ENCODE results near the gene ZNF275.

Gene ZNF275

DNA sequence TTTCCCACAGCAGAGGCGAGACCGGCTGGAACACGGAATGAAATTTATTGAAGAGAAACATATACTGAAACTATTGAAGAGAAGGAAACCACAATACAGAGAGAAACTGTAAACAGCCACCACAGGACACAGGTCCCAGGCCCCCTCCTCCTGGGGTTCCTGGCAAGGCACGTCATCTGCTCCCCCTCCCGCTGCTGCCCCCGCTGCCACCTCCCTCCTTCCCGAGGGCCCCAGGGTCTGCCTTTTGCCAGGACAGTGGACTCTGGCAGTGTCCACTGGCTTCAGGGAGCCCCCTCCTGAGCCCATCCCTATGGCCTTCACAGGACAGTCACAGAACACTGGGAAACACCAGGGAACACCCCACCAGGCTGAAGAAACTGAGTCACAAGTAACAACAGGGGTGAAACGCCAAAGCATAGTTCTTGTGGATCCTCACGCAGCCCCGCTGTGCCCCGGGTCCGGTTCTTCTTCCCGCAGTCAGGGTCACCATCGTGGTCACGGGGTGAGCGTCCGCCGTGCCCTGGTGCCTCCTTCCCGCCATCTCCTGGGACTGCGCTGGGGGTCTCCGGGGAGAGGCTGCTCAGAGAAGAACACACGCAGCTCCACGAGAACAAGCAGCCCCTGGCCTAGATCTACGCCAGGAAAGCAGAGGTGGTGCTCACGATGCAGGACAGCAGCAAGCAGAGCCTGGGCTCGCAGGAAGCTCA lies 61.8 kb downstream of the ZNF275 start:
- TF ChIP-seq REST (IDR thresholded peaks at IDR 0.05; ENCODE audit: insufficient read depth in 1 of 2, low read depth in 2 of 2, low read length in 2 of 2) (no peak), TAF1 (IDR thresholded peaks at IDR 0.05; ENCODE audit: borderline replicate concordance, insufficient read depth, low read length) (no peak), SIN3A (IDR thresholded peaks at IDR 0.05; ENCODE audit: borderline replicate concordance, insufficient read depth, low read length) (no peak), POLR2AphosphoS5 (IDR thresholded peaks at IDR 0.05; ENCODE audit: low read depth, low read length) (no peak), FOXP2 (optimal IDR thresholded peaks at IDR 0.05; ENCODE audit: borderline replicate concordance, extremely low read depth, extremely low read length, insufficient read depth) (no peak)

- TF ChIP-seq SIN3A (IDR thresholded peaks at IDR 0.05; ENCODE audit: borderline replicate concordance, insufficient read depth, low read length) (no peak), REST (IDR thresholded peaks at IDR 0.05; ENCODE audit: insufficient read depth in 1 of 2, low read depth in 2 of 2, low read length in 2 of 2) (no peak), POLR2AphosphoS5 (IDR thresholded peaks at IDR 0.05; ENCODE audit: low read depth, low read length) (no peak)
These were observed 62.6 kb downstream of the ZNF275 start for GRCh38 chrX:153396320-153397195.

DNA sequence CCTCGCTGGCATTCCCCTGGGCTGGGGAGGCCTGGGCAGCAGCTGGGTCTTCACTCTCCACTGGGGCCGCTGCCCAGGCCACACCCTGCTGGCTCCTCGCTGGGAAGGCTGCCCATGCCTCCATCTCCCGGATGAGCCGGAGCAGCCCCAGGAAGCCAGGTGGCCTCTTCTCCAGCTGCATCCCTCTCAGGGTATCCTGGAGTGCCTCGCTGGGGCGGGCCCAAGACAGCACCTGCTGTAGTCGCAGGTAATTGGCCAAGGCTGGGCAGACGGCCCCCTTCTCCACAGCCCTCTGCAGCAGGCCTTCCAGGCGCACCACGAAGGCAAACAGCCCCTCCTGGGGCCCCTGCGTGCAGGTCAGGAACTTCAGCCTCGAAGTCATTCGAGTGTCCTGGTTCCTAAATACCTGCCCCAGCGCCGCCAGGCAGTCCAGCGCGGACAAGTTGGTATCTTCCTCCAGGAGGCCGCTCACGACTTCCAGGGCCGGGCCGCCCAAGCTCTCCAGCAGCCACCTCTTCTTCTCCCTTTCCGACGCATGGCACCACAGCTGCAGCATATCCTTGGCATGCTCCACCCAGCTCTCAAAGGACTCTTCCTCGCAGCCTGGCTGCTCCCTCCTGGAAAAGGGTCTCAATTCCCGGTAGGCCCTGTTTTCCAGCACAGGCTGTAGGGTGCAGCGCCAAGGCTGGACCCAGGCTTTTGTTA lies 63.5 kb downstream of the ZNF275 start:
- TF ChIP-seq POLR2AphosphoS5 (IDR thresholded peaks at IDR 0.05; ENCODE audit: low read depth, low read length) (no peak), SIN3A (IDR thresholded peaks at IDR 0.05; ENCODE audit: borderline replicate concordance, insufficient read depth, low read length) (no peak), REST (IDR thresholded peaks at IDR 0.05; ENCODE audit: insufficient read depth in 1 of 2, low read depth in 2 of 2, low read length in 2 of 2) (no peak), TAF1 (IDR thresholded peaks at IDR 0.05; ENCODE audit: borderline replicate concordance, insufficient read depth, low read length) (no peak), FOXP2 (optimal IDR thresholded peaks at IDR 0.05; ENCODE audit: borderline replicate concordance, extremely low read depth, extremely low read length, insufficient read depth) (no peak)

GRCh38 chrX:153398275-153398960 lies 64.5 kb downstream of the ZNF275 start:
- TF ChIP-seq POLR2AphosphoS5 (IDR thresholded peaks at IDR 0.05; ENCODE audit: low read depth, low read length) (no peak), FOXP2 (optimal IDR thresholded peaks at IDR 0.05; ENCODE audit: borderline replicate concordance, extremely low read depth, extremely low read length, insufficient read depth) (no peak), TAF1 (IDR thresholded peaks at IDR 0.05; ENCODE audit: borderline replicate concordance, insufficient read depth, low read length) (no peak), REST (IDR thresholded peaks at IDR 0.05; ENCODE audit: insufficient read depth in 1 of 2, low read depth in 2 of 2, low read length in 2 of 2) (no peak), SIN3A (IDR thresholded peaks at IDR 0.05; ENCODE audit: borderline replicate concordance, insufficient read depth, low read length) (no peak)

Measured in PFSK-1 (cell line).